Suppressor macrophage treated with lipopolysaccharide for 1 hour (primary cell): ENCODE data around the gene CRABP2.

Experiments used
- DNase-seq, 3 donors: peaks; one replicate each; pipeline ENCODE4 v3.0.0-alpha.2; 2020 to 2022

The CRABP2 gene

GRCh38 chr1:156667968-156668709, 37.2 kb downstream of the CRABP2 start:
- no peak for DNase-seq

GRCh38 chr1:156667610-156667967, 37.8 kb downstream of the CRABP2 start:
- DNase-seq = no peak

- no peak for DNase-seq
These were observed 38.3 kb downstream of the CRABP2 start for GRCh38 chr1:156666862-156667609.

- DNase-seq = no peak
These were observed 39.8 kb downstream of the CRABP2 start for GRCh38 chr1:156665539-156665938.

GRCh38 chr1:156664767-156665411, 40.5 kb downstream of the CRABP2 start:
- DNase-seq = peak; percentile 45 to 71 (median 58)

- no peak for DNase-seq
These were observed 41.2 kb downstream of the CRABP2 start for GRCh38 chr1:156664046-156664766.

GRCh38 chr1:156663178-156663577, 42.2 kb downstream of the CRABP2 start:
- DNase-seq = no peak

- DNase-seq = no peak
These were observed 42.7 kb downstream of the CRABP2 start for GRCh38 chr1:156662800-156663055.

GRCh38 chr1:156662005-156662799, 43.2 kb downstream of the CRABP2 start:
- peak; percentile 58 to 70 (median 61) for DNase-seq

GRCh38 chr1:156660752-156661112, 44.7 kb downstream of the CRABP2 start:
- no peak for DNase-seq

- peak; percentile 98 to 100 (median 99) for DNase-seq
These were observed 45.2 kb downstream of the CRABP2 start for GRCh38 chr1:156659988-156660751.

- no peak for DNase-seq
These were observed 45.8 kb downstream of the CRABP2 start for GRCh38 chr1:156659661-156659987.

GRCh38 chr1:156658945-156659574, 46.3 kb downstream of the CRABP2 start:
- no peak for DNase-seq

GRCh38 chr1:156658496-156658895, 46.9 kb downstream of the CRABP2 start:
- DNase-seq = no peak

- DNase-seq = no peak
These were observed 47.6 kb downstream of the CRABP2 start for GRCh38 chr1:156657741-156658319.

GRCh38 chr1:156656806-156657740, 48.3 kb downstream of the CRABP2 start:
- DNase-seq = peak; percentile 71 to 83 (median 77)

- DNase-seq = no peak
These were observed 49.4 kb downstream of the CRABP2 start for GRCh38 chr1:156655904-156656516.

- no peak for DNase-seq
These were observed 50.1 kb downstream of the CRABP2 start for GRCh38 chr1:156655151-156655903.

- DNase-seq = no peak
These were observed 50.7 kb downstream of the CRABP2 start for GRCh38 chr1:156654700-156655099.
